NCI-H128 (cell line): Measurements from ENCODE around the gene STAT5B.
"Not testable (repeated sequence)": the region's sequence is repeated elsewhere in the genome, so short reads cannot be mapped to it uniquely, and the experiment has no call there.

Experiments
- DNase-seq: peaks from one replicate; lab custom pipeline; 2025; ENCODE audit not compliant: unreplicated experiment; lab: John Stamatoyannopoulos, UW

STAT5B gene

GRCh38 chr17:42198897-42199296, 77.3 kb downstream of the STAT5B start:
- DNase-seq: no peak

DNA sequence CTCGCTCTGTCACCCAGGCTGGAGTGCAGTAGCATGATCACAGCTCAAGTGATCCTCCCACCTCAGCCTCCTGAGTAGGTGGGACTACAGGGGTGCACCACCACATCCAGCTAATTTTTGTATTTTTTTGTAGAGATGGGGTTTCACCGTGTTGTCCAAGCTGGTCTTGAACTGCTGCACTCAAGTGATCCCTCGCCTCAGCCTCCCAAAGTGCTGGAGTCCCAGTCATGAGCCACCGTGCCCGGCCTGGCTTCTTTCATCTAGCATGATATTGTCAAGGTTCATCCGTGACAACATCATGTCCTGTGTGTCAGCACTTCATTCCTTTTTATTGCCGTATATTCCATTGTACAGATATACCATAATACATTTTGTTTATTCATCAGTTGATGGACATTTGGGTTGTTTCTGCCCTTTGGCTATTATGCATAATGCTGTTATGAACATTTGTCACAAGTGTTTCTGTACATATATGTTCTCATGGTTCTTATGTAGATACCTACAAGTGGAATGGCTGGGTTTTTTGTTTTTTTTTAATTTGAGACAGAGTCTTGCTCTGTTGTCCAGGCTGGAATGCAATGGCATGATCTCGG, 78.5 kb downstream of the STAT5B start:
- DNase-seq: no peak

GRCh38 chr17:42193969-42194899, 82.0 kb downstream of the STAT5B start, which contains the start of gene GHDC:
Gene GHDC, minus strand, starts transcription at chr17:42194494. Its CDS starts 913 bp downstream, at chr17:42193581.
- peak; percentile 22 for DNase-seq

DNA sequence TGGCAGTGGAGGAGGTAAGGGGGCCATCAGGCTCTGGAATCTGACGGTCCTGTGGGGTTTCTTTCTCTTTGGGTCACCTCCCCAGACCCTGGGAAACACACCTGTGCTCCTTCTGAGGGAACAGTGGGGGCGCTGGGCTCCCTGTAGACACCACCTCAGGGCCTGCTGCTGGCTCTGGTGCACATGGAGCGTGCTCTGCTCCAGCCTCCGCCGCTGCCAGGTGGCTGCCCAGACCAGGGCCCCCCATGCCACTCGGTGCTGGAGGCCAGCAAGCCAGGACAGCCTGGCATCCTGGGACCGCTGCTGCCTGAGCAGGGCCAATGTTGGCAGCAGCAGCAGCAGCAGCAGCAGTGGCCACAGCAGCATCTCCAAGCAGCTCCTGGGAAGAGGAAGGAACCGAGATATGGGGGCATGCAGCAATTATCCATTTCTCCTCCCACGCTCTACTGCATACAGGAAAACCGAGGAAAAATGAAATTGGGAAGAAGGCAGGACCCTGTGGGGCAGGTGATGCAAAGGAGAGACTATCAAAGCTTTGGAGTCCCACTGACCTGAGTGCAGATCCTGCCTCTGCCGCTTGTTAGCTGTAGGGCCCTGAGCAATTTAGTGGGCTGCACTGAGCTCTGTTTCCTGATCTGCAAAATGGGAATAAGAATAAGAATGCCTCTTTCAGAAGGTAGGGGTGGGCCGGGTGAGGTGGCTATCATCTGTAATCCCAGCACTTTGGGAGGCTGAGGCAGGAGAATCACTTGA, 82.8 kb downstream of the STAT5B start:
- no peak for DNase-seq

DNA sequence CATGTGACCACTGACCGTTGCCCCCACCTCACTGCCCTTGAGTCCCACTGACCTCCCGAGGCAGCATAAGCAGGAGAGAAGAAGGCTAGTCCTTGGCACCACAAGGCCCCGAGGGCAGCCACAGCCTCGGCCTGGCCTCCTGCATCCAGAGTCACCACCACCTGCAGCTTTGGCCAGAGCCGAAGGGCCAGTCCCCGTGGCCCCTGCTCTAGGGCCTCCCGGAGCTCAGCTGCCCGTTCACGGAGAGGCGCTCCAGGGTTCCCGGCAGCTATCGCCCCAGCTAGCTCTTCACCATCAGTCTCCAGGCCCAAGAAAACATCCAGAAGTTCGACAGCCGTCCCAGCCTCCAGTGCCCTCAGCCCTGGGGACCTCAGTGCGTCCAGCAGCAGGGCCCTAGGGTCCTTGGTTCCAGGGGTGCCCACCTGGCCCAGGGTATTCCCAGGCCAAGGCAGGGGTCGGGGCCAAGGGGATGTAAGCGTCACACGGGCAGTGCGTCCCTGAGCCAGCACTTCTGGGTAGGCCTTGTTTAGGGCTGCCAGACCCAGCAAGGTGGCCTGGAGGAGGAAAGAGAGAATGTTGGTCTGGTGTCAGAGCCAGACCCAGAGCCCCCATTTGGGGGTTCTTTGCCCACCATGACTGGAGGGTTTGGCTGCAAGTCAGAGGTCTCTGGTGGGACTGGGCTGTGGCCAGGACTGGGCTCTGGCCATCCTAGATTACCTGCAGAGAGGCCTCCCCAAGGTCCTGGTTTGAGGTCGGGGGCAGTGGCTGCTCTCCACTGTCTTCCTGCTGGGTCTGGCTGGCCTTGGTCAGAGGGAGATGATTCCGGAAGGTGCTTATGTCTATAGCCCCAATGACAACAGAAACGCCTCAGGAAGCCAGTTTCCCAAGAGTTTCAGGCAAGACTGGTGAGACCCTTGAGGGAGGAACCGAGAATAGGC, 83.7 kb downstream of the STAT5B start:
- DNase-seq: no peak

- no peak for DNase-seq
Observed at GRCh38 chr17:42191275-42191608, 84.9 kb downstream of the STAT5B start.

DNA sequence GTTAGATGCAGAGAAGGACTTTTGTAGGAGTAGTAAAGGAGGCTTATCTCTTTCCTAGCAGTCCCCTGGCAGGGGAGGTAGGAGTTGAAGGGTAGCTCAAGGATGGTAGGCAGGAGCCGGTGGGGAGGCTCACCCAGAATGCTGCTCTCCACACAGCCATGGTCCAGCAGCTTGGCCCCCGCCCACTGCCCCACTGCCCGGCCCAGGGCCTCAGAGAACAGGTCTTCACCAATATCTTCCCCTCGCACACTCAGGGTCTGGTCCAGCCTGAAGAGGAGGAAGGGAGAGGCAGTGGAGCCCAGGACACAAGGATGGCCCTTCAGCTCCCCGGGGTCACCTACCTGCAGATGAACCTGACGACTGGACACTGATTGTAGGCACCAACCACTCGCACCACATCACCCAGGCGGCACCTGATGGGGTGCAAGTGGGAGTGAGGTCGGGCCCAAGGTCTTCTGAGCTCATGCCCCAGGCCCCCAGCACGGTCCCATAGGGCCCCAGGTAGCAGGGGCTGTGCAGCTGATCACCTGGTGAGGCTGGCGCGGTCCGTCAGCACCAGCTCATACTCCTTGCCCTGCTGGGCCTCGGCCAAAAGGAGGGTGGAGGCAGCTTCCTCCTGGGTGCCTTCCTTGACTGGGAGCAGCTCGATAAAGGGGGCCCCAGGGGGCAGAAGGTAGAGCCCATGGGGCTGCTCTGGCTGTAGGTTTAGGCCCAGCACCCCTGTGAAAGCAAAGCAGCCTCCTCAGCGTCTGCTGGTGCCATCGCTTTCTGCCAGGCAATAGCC, 85.5 kb downstream of the STAT5B start:
- no peak for DNase-seq

DNA sequence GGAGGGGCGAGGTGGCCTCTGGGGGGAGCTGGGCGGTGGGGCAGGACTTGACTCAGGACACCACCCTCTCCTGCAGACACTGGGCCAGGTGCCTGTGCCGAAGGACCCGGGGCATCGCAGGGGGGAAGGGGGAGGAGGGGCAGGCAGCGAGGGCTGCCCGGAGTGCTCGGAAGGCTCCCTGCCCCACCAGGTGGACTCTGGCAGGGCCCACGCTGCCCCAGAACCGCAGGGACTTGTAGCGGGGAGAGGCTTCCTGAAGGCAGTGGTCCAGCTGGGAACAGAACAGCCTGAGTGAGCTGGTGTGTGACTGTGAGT, 86.6 kb downstream of the STAT5B start:
- no peak for DNase-seq

DNA sequence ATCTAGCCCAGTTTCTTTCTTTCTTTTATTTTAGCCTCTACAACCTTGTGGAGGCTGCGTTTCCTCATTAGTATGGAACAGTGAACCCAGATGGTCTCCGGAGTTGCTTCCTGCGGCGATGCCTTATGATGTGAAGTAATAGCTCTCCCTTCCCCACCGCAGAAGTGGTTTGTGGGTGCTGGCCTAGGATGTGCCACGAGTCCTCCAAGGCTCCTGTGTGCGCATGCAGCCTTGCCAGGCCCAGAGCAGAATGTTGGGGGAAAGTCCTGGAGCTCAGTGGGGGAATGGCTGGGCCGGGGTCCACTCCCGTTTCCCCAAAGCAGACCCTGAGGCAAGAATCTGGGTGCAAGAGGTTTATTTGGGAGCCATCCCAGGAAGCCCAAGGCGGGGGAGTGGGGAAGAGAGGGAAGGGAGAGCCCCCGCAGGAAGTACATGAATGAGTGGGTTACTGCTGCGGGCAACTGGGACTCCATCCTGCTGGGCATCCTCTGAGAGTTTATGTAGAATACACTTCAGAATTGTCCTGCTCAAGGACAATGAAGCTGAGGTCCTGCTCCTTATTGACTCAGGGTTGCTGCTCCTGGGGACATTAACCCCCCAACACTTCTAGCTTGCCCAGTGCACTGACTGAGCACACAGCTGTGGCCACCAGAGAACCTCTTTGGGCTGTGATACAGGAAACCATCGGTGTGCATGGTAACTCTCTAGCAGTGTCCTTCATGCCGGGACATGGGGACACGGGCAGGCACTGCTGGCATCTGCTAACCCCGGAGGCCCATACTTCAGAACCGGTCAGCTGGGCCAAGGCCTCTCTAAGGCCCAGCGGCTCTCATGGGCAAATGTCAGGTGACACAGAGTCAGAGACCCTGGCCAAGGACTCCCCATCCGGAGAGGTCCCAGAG, 87.2 kb downstream of the STAT5B start:
- no peak for DNase-seq

- no peak for DNase-seq
Observed at GRCh38 chr17:42187833-42188232, 88.4 kb downstream of the STAT5B start.

DNA sequence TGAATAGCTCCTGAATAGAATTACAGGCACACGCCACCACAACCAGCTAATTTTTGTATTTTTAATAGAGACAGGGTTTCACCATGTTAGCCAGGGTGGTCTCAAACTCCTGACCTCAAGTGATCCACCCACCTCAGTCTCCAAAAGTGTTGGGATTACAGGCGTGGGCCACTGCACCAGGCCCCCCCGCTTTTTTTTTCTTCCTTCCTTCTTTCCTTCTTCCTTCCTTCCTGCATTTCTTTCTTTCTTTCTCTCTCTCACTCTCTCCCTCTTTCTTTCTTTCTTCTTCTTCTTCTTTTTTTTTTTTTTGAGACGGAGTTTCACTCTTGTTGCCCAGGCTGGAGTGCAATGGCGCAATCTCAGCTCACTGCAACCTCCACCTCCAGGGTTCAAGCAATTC, 90.0 kb downstream of the STAT5B start:
- DNase-seq: not testable (repeated sequence)

DNA sequence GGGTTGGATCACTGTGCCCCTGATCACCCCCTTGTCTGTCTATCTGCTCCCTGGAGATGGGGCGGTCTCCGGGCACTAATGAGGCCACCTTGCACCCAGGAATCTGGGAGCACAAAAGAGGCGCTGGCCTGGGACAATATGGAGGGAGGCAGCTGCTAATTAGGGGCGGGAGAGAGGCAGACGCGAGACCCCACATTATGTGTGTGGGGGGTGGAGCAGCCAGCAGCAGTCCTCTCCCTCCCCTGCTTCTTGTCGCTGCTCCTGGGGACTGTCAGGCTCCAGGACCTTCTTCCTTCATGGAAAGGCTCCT, 90.6 kb downstream of the STAT5B start:
- no peak for DNase-seq

- DNase-seq: no peak
Observed at GRCh38 chr17:42184713-42185620, 91.2 kb downstream of the STAT5B start, which contains the start of gene HCRT. Gene HCRT, minus strand, starts transcription at chr17:42185452. Its CDS starts 87 bp downstream, at chr17:42185365.

DNA sequence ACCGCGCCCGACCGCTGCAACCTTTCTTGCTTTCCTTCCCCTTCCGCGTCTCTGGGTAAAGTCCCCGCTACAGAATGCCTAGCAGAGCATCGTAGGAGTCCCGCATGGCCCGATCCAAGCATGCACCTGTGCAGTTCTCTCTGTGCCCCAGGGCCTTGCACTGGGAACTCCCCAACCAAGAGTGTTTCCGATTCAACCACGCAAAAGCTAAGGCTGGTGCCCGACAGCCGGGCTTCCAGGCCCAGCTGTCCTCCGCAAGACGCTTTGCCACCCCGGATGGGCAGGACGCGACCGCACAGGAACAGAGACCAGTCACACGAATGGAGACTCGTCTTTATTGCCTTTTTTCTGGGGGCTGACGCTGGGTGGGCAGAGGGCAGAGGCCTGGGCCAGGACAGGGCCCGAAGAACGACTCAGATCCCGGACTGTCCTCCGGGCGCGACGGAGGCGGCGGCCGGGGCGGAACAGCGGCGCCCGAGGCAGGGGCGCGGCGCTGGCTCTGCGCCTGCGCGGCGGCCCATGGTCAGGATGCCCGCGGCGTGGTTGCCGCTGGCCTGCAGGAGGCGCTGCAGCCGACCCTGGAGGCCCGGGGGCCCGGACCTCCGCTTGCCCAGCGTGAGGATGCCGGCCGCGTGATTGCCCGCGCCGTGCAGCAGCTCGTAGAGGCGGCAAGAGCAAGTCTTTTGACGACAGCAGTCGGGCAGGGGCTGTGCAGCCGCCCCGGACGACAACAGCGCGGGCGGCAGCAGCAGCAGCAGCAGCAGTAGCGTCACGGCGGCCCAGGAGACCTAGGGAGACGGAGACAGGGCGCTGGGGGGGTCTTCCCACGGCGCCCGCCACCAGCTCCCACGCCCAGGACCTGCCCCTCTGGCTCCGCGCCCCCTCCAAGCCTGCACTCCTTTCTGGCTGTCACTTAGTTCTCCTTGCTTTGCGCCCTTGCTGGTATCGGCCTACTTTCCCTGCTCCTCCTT, 92.2 kb downstream of the STAT5B start:
- DNase-seq: peak; percentile 6

GRCh38 chr17:42182927-42183734, 93.1 kb downstream of the STAT5B start:
- DNase-seq: no peak

- no peak for DNase-seq
Observed at GRCh38 chr17:42181851-42182207, 94.4 kb downstream of the STAT5B start.
